ENCODE data around the gene RNPS1.
"Not testable (repeated sequence)": the region's sequence is repeated elsewhere in the genome, so short reads cannot be mapped to it uniquely, and the experiment has no call there.

RNPS1 gene

GRCh38 chr16:2278272-2278608, 10.3 kb upstream of the RNPS1 start:
- Mint-ChIP-seq H3K36me3 (ENCODE audit: insufficient read depth) (peaks cover 2% of the 10 kb centered on the region), H3K4me1 (no peaks in the 10 kb centered on the region), H3K27me3 (no peaks in the 10 kb centered on the region), H3K9me3 (no peaks in the 10 kb centered on the region), H3K4me3 (no peak overlapping the region), H3K27ac (ENCODE audit: low read depth) (no peak overlapping the region)
- ATAC-seq (replicated peaks; ENCODE audit: extremely low read depth, poor library complexity, severe bottlenecking) (no peak), DNase-seq (ENCODE audit: low spot score in 2 of 2) (no peak)

GRCh38 chr16:2277466-2278271, 9.7 kb upstream of the RNPS1 start:
- Mint-ChIP-seq H3K27me3 (no peaks in the 10 kb centered on the region), H3K4me1 (no peaks in the 10 kb centered on the region)

GRCh38 chr16:2276368-2277195, 8.7 kb upstream of the RNPS1 start:
- H3K27ac Mint-ChIP-seq (ENCODE audit: low read depth): no peak overlapping the region
- no peak overlapping the region for H3K4me3 Mint-ChIP-seq
- no peaks in the 10 kb centered on the region for H3K9me3 Mint-ChIP-seq

More at GRCh38 chr16:2277466-2278271, 9.7 kb upstream of the RNPS1 start:
- Mint-ChIP-seq H3K27ac (ENCODE audit: low read depth) (no peak overlapping the region), H3K4me3 (no peak overlapping the region), H3K36me3 (ENCODE audit: insufficient read depth) (peaks cover 3% of the 10 kb centered on the region), H3K9me3 (no peaks in the 10 kb centered on the region)
- no peak for ATAC-seq (replicated peaks; ENCODE audit: extremely low read depth, poor library complexity, severe bottlenecking)
- DNase-seq (ENCODE audit: low spot score in 2 of 2): no peak

GRCh38 chr16:2275476-2276367, 7.8 kb upstream of the RNPS1 start:
- Mint-ChIP-seq H3K36me3 (ENCODE audit: insufficient read depth) (peaks cover 10% of the 10 kb centered on the region), H3K27me3 (no peaks in the 10 kb centered on the region)
- ATAC-seq (replicated peaks; ENCODE audit: extremely low read depth, poor library complexity, severe bottlenecking): no peak

More at GRCh38 chr16:2276368-2277195, 8.7 kb upstream of the RNPS1 start:
- DNase-seq (ENCODE audit: low spot score in 2 of 2) (no peak), ATAC-seq (replicated peaks; ENCODE audit: extremely low read depth, poor library complexity, severe bottlenecking) (no peak)
- no peaks in the 10 kb centered on the region for H3K27me3 Mint-ChIP-seq
- peaks cover under 1% of the 10 kb centered on the region for H3K4me1 Mint-ChIP-seq
- H3K36me3 Mint-ChIP-seq (ENCODE audit: insufficient read depth): peaks cover 5% of the 10 kb centered on the region

GRCh38 chr16:2273931-2274330, 6.0 kb upstream of the RNPS1 start:
- H3K4me3 Mint-ChIP-seq: no peak overlapping the region
- H3K4me1 Mint-ChIP-seq: peaks cover 18% of the 10 kb centered on the region
- ATAC-seq (replicated peaks; ENCODE audit: extremely low read depth, poor library complexity, severe bottlenecking) (no peak), DNase-seq (ENCODE audit: low spot score in 2 of 2) (no peak)
- H3K9me3 Mint-ChIP-seq: no peaks in the 10 kb centered on the region
- H3K27ac Mint-ChIP-seq (ENCODE audit: low read depth): no peak overlapping the region
- H3K36me3 Mint-ChIP-seq (ENCODE audit: insufficient read depth): peaks cover 10% of the 10 kb centered on the region
- no peaks in the 10 kb centered on the region for H3K27me3 Mint-ChIP-seq

More at GRCh38 chr16:2275476-2276367, 7.8 kb upstream of the RNPS1 start:
- no peak overlapping the region for H3K4me3 Mint-ChIP-seq
- no peak for DNase-seq (ENCODE audit: low spot score in 2 of 2)
- no peaks in the 10 kb centered on the region for H3K9me3 Mint-ChIP-seq
- H3K27ac Mint-ChIP-seq (ENCODE audit: low read depth): no peak overlapping the region
- H3K4me1 Mint-ChIP-seq: peaks cover 9% of the 10 kb centered on the region

GRCh38 chr16:2273484-2273883, 5.6 kb upstream of the RNPS1 start:
- Mint-ChIP-seq H3K9me3 (no peaks in the 10 kb centered on the region), H3K36me3 (ENCODE audit: insufficient read depth) (peaks cover 13% of the 10 kb centered on the region), H3K27ac (ENCODE audit: low read depth) (no peak overlapping the region), H3K27me3 (no peaks in the 10 kb centered on the region), H3K4me1 (peaks cover 18% of the 10 kb centered on the region), H3K4me3 (no peak overlapping the region)
- ATAC-seq (replicated peaks; ENCODE audit: extremely low read depth, poor library complexity, severe bottlenecking): no peak
- no peak for DNase-seq (ENCODE audit: low spot score in 2 of 2)

- Mint-ChIP-seq H3K27ac (ENCODE audit: low read depth) (no peak overlapping the region), H3K27me3 (no peaks in the 10 kb centered on the region), H3K36me3 (ENCODE audit: insufficient read depth) (peaks cover 22% of the 10 kb centered on the region), H3K9me3 (no peaks in the 10 kb centered on the region), H3K4me3 (no peak overlapping the region), H3K4me1 (peaks cover 21% of the 10 kb centered on the region)
- DNase-seq (ENCODE audit: low spot score in 2 of 2): no peak
- no peak for ATAC-seq (replicated peaks; ENCODE audit: extremely low read depth, poor library complexity, severe bottlenecking)
Observed at GRCh38 chr16:2271848-2272461, 4.0 kb upstream of the RNPS1 start.

- peaks cover 28% of the 10 kb centered on the region for H3K4me1 Mint-ChIP-seq
- peaks cover 29% of the 10 kb centered on the region for H3K36me3 Mint-ChIP-seq (ENCODE audit: insufficient read depth)
- H3K27me3 Mint-ChIP-seq: no peaks in the 10 kb centered on the region
- H3K9me3 Mint-ChIP-seq: no peaks in the 10 kb centered on the region
- H3K27ac Mint-ChIP-seq (ENCODE audit: low read depth): no peak overlapping the region
- H3K4me3 Mint-ChIP-seq: no peak overlapping the region
- no peak for DNase-seq (ENCODE audit: low spot score in 2 of 2)
- ATAC-seq (replicated peaks; ENCODE audit: extremely low read depth, poor library complexity, severe bottlenecking): no peak
Observed at GRCh38 chr16:2270588-2271470, 2.9 kb upstream of the RNPS1 start.

- no peaks in the 10 kb centered on the region for H3K9me3 Mint-ChIP-seq
- H3K36me3 Mint-ChIP-seq (ENCODE audit: insufficient read depth): peaks cover 29% of the 10 kb centered on the region
- no peak for DNase-seq (ENCODE audit: low spot score in 2 of 2)
- ATAC-seq (replicated peaks; ENCODE audit: extremely low read depth, poor library complexity, severe bottlenecking): no peak
- peak overlapping the region; percentile 99 for H3K4me3 Mint-ChIP-seq
- H3K4me1 Mint-ChIP-seq: peaks cover 31% of the 10 kb centered on the region
- no peaks in the 10 kb centered on the region for H3K27me3 Mint-ChIP-seq
- H3K27ac Mint-ChIP-seq (ENCODE audit: low read depth): no peak overlapping the region
Observed at GRCh38 chr16:2270070-2270462, 2.1 kb upstream of the RNPS1 start.

- not testable (repeated sequence) for DNase-seq (ENCODE audit: low spot score in 2 of 2); H3K9me3 Mint-ChIP-seq; H3K27me3 Mint-ChIP-seq
- peaks cover 44% of the 10 kb centered on the region for H3K36me3 Mint-ChIP-seq (ENCODE audit: insufficient read depth)
- peak overlapping the region; percentile 99 for H3K27ac Mint-ChIP-seq (ENCODE audit: low read depth)
- H3K4me1 Mint-ChIP-seq: peaks cover 41% of the 10 kb centered on the region
- ATAC-seq (replicated peaks; ENCODE audit: extremely low read depth, poor library complexity, severe bottlenecking): peak; percentile 45
- H3K4me3 Mint-ChIP-seq: peak overlapping the region; percentile 99
Observed at GRCh38 chr16:2267505-2267912, 417 bp downstream of the RNPS1 start.

GRCh38 chr16:2266887-2267286, 1.0 kb downstream of the RNPS1 start:
- not testable (repeated sequence) for ATAC-seq (replicated peaks; ENCODE audit: extremely low read depth, poor library complexity, severe bottlenecking); H3K27me3 Mint-ChIP-seq; DNase-seq (ENCODE audit: low spot score in 2 of 2); H3K9me3 Mint-ChIP-seq
- H3K36me3 Mint-ChIP-seq (ENCODE audit: insufficient read depth): peaks cover 47% of the 10 kb centered on the region
- H3K4me3 Mint-ChIP-seq: peak overlapping the region; percentile 99
- peaks cover 41% of the 10 kb centered on the region for H3K4me1 Mint-ChIP-seq
- H3K27ac Mint-ChIP-seq (ENCODE audit: low read depth): peak overlapping the region; percentile 99

All from central memory CD8-positive, alpha-beta T cell (primary cell).